GM18507 (cell line): ENCODE data around the gene ZNF280D.
"Not testable (repeated sequence)": the region's sequence is repeated elsewhere in the genome, so short reads cannot be mapped to it uniquely, and the experiment has no call there.

ENCODE experiments used
- DNase-seq: peaks from one replicate; pipeline ENCODE4 v3.0.0; 2011; ENCODE audit warnings: low read depth; ENCODE audit not compliant: insufficient read length; ENCODE audit errors: extremely low spot score
- FAIRE-seq: peaks from 2 replicates; lab custom pipeline; 2011; peaks lifted over from hg19 to GRCh38; lab: Jason Lieb, UNC

ZNF280D gene

GRCh38 chr15:56723787-56724186 is 9.5 kb downstream of the ZNF280D start:
- DNase-seq (no peak), FAIRE-seq (no peak)

GRCh38 chr15:56719774-56720555 is 13.3 kb downstream of the ZNF280D start:
- FAIRE-seq (peak; percentile 18), DNase-seq (no peak)

GRCh38 chr15:56719021-56719612 is 14.2 kb downstream of the ZNF280D start:
- FAIRE-seq: peak; percentile 52
- DNase-seq: no peak

GRCh38 chr15:56718560-56718959 is 14.7 kb downstream of the ZNF280D start:
- FAIRE-seq (no peak), DNase-seq (no peak)

- FAIRE-seq: peak; percentile 29
Observed at GRCh38 chr15:56716334-56716733, 17.0 kb downstream of the ZNF280D start.

GRCh38 chr15:56715220-56715619 is 18.1 kb downstream of the ZNF280D start:
- FAIRE-seq (no peak), DNase-seq (no peak)

More at GRCh38 chr15:56716334-56716733, 17.0 kb downstream of the ZNF280D start:
- DNase-seq: no peak

- not testable (repeated sequence) for DNase-seq, FAIRE-seq
Observed at GRCh38 chr15:56709502-56709901, 23.8 kb downstream of the ZNF280D start.

GRCh38 chr15:56699743-56700142 is 33.6 kb downstream of the ZNF280D start:
- DNase-seq: no peak
- FAIRE-seq: no peak

GRCh38 chr15:56698270-56698669 is 35.0 kb downstream of the ZNF280D start:
- no peak for FAIRE-seq
- DNase-seq: no peak

GRCh38 chr15:56693761-56694160 is 39.5 kb downstream of the ZNF280D start:
- FAIRE-seq (no peak), DNase-seq (no peak)

- no peak for DNase-seq
- no peak for FAIRE-seq
Observed at GRCh38 chr15:56690733-56691132, 42.6 kb downstream of the ZNF280D start.

- no peak for DNase-seq
- no peak for FAIRE-seq
Observed at GRCh38 chr15:56683908-56684307, 49.4 kb downstream of the ZNF280D start.

- FAIRE-seq (no peak), DNase-seq (no peak)
Observed at GRCh38 chr15:56681113-56681512, 52.2 kb downstream of the ZNF280D start.

- FAIRE-seq: no peak
Observed at GRCh38 chr15:56679225-56679624, 54.1 kb downstream of the ZNF280D start.

GRCh38 chr15:56678571-56678970 is 54.7 kb downstream of the ZNF280D start:
- FAIRE-seq: no peak
- DNase-seq: no peak

More at GRCh38 chr15:56679225-56679624, 54.1 kb downstream of the ZNF280D start:
- DNase-seq: no peak

- DNase-seq: no peak
- FAIRE-seq: no peak
Observed at GRCh38 chr15:56677271-56677670, 56.0 kb downstream of the ZNF280D start.

GRCh38 chr15:56675930-56676329 is 57.4 kb downstream of the ZNF280D start:
- FAIRE-seq (no peak), DNase-seq (no peak)

- DNase-seq (no peak), FAIRE-seq (no peak)
Observed at GRCh38 chr15:56674857-56675256, 58.5 kb downstream of the ZNF280D start.

GRCh38 chr15:56672721-56673120 is 60.6 kb downstream of the ZNF280D start:
- no peak for FAIRE-seq
- DNase-seq: no peak

GRCh38 chr15:56667517-56667916 is 65.8 kb downstream of the ZNF280D start:
- FAIRE-seq (no peak), DNase-seq (no peak)

GRCh38 chr15:56660943-56661342 is 72.4 kb downstream of the ZNF280D start:
- no peak for FAIRE-seq
- no peak for DNase-seq
